Neutrophil (primary cell): ENCODE measurements around the gene CD276.

Source experiments
- H3K27ac ChIP-seq: fragments of 200-600 bp; sonication (generic); 2 replicates; pipeline ENCODE4 v1.5.1; 2016; ENCODE audit warnings: mild to moderate bottlenecking, moderate library complexity
- H3K27me3 ChIP-seq: fragments of 200-600 bp; sonication (generic); 2 replicates; pipeline ENCODE4 v1.6.0; 2016; ENCODE audit warnings: mild to moderate bottlenecking
- H3K36me3 ChIP-seq: fragments of 200-600 bp; sonication (generic); 2 replicates; pipeline ENCODE4 v1.5.1; 2017
- H3K4me1 ChIP-seq, 2 experiments: fragments of 200-600 bp in 1 of 2; sonication (generic) in 1 of 2; 1 replicate in 1 of 2; 2 replicates in 1 of 2; pipeline versions ENCODE4 v1.5.1 to v1.6.1; 2013 to 2016; ENCODE audit warnings: low read depth in 1 of 2, low read length in 1 of 2, mild to moderate bottlenecking in 1 of 2, moderate library complexity in 1 of 2; ENCODE audit not compliant: control insufficient read depth in 1 of 2, insufficient read depth in 1 of 2
- H3K4me3 ChIP-seq, 2 experiments: fragments of 200-600 bp in 1 of 2; sonication (generic) in 1 of 2; 1 replicate in 1 of 2; 2 replicates in 1 of 2; pipeline ENCODE4 v1.5.1; 2013 to 2016; ENCODE audit warnings: low read depth in 1 of 2, low read length in 1 of 2, mild to moderate bottlenecking in 1 of 2, moderate library complexity in 1 of 2
- H3K9me3 ChIP-seq: fragments of 200-600 bp; sonication (generic); 2 replicates; pipeline ENCODE4 v1.5.1; 2016
- TF ChIP-seq, protein P1 (sequence below): fragments of 200-600 bp; sonication (generic); IDR thresholded peaks from 2 replicates; pipeline ENCODE4 v1.5.1; 2016; ENCODE audit warnings: antibody characterized with exemption

The CD276 gene

DNA sequence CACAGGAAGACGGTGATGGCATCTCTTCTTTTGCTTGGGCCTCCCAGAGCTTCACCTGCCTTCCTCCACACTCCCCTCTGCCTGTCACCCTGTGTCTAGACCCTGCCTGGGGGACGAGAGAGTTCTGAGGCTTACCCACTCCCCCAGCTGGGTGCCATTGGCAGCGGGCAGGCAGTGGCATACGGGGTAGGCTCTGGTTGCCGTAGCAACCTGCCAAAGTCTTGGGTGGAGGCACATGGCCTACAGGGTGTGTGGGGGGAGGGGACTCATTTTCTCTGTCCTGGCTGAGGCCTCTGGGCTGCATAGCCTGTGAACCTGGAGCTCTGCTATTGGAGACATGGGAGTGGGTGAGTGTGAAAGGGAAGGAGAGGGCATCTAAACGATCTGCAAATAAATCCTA is 64.5 kb downstream of the CD276 start:
- Histone ChIP-seq H3K4me3 (no peak overlapping the region), H3K4me1 (no peaks in the 10 kb centered on the region), H3K27me3 (peaks cover 91% of the 10 kb centered on the region), H3K36me3 (no peaks in the 10 kb centered on the region), H3K27ac (no peak overlapping the region), H3K9me3 (no peaks in the 10 kb centered on the region)
- TF ChIP-seq, protein P1, sequence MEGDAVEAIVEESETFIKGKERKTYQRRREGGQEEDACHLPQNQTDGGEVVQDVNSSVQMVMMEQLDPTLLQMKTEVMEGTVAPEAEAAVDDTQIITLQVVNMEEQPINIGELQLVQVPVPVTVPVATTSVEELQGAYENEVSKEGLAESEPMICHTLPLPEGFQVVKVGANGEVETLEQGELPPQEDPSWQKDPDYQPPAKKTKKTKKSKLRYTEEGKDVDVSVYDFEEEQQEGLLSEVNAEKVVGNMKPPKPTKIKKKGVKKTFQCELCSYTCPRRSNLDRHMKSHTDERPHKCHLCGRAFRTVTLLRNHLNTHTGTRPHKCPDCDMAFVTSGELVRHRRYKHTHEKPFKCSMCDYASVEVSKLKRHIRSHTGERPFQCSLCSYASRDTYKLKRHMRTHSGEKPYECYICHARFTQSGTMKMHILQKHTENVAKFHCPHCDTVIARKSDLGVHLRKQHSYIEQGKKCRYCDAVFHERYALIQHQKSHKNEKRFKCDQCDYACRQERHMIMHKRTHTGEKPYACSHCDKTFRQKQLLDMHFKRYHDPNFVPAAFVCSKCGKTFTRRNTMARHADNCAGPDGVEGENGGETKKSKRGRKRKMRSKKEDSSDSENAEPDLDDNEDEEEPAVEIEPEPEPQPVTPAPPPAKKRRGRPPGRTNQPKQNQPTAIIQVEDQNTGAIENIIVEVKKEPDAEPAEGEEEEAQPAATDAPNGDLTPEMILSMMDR = no peak

DNA sequence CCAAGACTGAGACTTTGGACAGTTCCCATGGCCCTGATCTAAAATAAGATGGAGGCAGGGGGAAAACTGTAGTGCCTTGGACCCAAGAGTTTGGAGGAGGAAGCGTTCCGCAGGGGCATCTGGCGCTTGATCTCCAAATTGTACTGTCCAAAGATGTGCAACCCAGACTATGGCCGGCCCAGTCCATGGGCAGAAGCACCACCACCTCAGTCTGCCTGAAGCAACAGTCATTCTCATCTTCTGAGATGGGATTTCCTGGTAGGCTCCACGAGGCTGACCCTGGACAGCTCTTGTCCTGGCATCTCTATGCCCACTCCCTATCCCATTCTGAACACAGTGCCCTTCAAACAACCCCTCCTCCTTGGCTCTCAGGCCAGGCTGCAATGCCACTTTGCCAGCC is 65.3 kb downstream of the CD276 start:
- no peak overlapping the region for H3K27ac ChIP-seq
- no peak overlapping the region for H3K4me3 ChIP-seq

DNA sequence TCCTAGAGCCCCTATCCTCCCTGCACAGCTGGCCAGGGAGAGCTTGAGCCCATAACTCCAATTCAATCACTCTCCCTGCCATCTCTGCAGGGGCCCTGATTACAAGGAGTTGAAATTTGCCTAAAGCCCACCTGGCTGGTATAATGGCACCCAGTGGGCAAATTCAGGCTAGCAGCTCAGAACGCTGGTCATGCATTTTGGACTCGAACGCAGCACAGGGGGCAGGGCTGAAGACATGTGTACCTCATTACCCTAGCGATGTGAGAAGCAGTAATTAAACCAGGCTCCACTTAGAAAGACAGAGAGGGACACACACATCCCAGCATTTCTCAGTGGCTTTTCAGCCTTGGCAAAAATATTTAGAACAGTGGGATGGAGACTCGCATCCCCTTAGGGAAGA is 65.8 kb downstream of the CD276 start:
- Histone ChIP-seq H3K27me3 (peaks cover 99% of the 10 kb centered on the region), H3K4me1 (no peaks in the 10 kb centered on the region), H3K9me3 (no peaks in the 10 kb centered on the region), H3K27ac (no peak overlapping the region), H3K36me3 (no peaks in the 10 kb centered on the region), H3K4me3 (no peak overlapping the region)
- TF ChIP-seq, protein P1 = no peak

More for the DNA sequence above, 65.3 kb downstream of the CD276 start:
- Histone ChIP-seq H3K9me3 (no peaks in the 10 kb centered on the region), H3K36me3 (no peaks in the 10 kb centered on the region), H3K4me1 (no peaks in the 10 kb centered on the region), H3K27me3 (peaks cover 99% of the 10 kb centered on the region)
- TF ChIP-seq, protein P1 = no peak

DNA sequence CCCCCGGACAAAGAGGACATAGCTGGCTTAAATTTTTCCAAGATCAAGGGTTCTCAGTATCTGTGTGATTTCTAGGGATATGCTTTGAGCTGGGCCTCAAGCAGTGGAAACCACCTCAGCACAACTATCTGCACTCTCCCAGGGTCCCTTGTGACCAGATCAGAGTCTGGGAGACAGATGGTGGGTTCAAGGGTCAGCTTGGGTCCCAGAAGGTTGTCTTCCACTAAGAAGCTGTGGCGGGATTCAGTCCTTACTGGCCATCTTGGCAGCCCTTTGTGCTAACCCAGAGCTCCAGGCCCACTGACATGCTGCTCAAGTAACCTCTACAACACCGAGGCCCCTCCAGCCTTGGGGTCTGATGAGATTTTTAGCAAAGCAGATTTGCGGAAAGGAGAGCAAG is 66.3 kb downstream of the CD276 start:
- H3K27ac ChIP-seq = no peak overlapping the region
- H3K4me3 ChIP-seq = no peak overlapping the region
- TF ChIP-seq, protein P1 = no peak
- no peaks in the 10 kb centered on the region for H3K36me3 ChIP-seq
- H3K4me1 ChIP-seq = no peaks in the 10 kb centered on the region
- H3K9me3 ChIP-seq = no peaks in the 10 kb centered on the region
- peaks cover 99% of the 10 kb centered on the region for H3K27me3 ChIP-seq

DNA sequence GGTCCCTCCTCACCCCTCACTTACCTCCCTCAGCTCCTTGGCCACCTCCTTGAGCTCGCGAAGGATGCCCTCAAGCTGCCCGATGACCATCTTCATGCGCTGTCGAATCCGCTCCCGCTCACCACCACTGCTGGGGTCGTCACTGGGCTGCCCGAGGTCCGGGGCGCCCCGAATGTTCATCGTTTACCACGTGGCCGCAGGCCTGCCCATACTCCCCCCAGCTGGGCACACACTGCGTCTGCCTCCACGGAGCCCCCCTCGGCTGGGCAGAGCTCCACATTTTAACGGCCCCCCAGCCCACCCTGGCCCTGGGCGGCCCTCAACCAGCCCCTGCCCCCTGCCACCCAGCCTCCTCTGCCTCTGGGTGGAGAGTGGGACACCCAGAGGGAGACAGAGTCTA is 66.8 kb downstream of the CD276 start:
- TF ChIP-seq, protein P1 = no peak
- H3K27ac ChIP-seq = no peak overlapping the region
- H3K4me1 ChIP-seq = no peaks in the 10 kb centered on the region
- H3K4me3 ChIP-seq = no peak overlapping the region
- H3K27me3 ChIP-seq = peaks cover 99% of the 10 kb centered on the region
- no peaks in the 10 kb centered on the region for H3K36me3 ChIP-seq
- no peaks in the 10 kb centered on the region for H3K9me3 ChIP-seq

DNA sequence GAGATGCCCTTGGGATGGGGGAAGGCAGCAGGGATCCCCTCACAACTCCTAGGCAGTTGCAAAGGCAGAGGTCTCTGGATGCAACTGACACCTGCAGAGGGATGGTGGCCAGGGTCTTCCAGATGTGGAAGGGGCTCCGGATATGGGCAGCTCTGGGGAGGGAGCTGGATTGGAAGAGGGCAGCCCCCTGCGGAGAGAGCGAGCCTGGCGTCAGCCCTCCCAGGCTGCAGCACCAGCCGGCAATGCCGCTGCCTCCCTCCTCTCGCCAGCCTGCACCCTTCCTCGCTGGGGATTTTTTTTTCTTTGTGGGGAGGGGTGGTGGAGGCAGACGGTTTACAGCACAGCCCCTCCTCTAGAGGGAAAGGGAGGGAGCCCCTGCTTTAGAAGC is 67.3 kb downstream of the CD276 start:
- TF ChIP-seq, protein P1 = no peak
- Histone ChIP-seq H3K27me3 (peaks cover 99% of the 10 kb centered on the region), H3K9me3 (no peaks in the 10 kb centered on the region), H3K4me3 (no peak overlapping the region), H3K27ac (no peak overlapping the region), H3K36me3 (no peaks in the 10 kb centered on the region), H3K4me1 (no peaks in the 10 kb centered on the region)
